Stimulated activated CD8-positive, alpha-beta memory T cell treated with anti-CD3 and anti-CD28 coated beads, Interleukin-7, amount 100 ng/mL, for 48 hours (primary cell): ENCODE results near the gene OR2H1.

Experiments used
- DNase-seq, 2 donors: peaks; one replicate each; pipeline ENCODE4 v3.0.0-alpha.2; 2020; ENCODE audit warnings: low read depth in 1 of 2; ENCODE audit errors: extremely low read depth in 1 of 2

The OR2H1 gene

DNA sequence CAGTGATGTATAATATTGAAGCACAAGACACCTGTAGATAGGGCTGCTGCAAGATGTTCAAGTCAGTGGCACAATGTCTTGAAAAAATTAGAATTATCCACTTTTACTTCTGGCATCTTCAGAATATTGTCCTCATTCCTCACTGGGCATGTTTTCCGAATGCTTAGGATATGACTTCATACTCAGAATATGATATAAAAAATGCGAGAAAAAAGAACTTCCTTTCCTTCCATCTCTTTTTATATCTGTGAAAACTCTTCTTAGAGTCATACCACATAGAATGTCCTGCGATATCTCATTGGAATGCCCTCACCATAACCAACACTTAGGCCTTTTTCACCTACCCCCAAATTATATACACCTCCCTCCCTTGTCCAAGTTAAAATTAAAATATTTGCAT is 26.2 kb downstream of the OR2H1 start:
- DNase-seq = no peak

GRCh38 chr6:29483735-29484134 is 26.8 kb downstream of the OR2H1 start:
- DNase-seq = no peak

DNA sequence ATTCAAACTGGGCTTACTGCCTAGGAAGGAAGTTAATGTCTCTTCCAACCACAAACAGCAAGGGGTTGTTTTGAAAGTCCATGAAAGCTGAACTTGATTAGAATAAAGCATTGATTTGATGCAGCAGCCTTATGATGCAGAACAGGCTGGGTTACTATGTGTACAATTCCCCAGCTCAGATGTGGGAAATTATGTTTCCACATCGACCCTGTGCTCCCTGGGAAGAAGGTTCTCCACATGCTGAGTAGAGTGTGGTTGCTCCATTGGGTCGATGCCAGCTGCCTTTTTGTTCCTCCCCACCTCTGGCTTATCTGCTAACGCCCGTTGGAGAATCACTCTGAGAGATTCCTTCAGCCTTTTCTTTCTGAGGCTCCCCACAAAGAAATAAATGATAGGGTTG is 29.6 kb downstream of the OR2H1 start:
- DNase-seq = no peak

DNA sequence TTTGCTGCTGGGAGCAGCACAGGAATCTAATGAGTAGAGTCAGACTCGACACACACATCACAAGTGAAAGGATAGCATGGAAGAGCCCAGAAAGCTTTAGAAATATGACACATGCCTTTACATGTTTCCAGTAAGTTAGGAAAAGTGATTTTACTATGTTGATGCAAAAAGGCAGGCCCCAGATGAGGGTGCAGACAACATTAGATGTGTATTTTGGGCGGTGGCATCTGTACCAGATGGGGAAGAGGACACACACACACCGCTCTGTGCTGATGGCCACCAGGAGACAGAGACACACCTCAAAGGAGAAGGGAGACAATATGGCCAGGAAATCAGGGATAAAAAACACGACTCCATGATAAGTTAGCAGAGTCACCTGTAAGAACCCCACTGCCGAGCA is 30.2 kb downstream of the OR2H1 start:
- no peak for DNase-seq

DNA sequence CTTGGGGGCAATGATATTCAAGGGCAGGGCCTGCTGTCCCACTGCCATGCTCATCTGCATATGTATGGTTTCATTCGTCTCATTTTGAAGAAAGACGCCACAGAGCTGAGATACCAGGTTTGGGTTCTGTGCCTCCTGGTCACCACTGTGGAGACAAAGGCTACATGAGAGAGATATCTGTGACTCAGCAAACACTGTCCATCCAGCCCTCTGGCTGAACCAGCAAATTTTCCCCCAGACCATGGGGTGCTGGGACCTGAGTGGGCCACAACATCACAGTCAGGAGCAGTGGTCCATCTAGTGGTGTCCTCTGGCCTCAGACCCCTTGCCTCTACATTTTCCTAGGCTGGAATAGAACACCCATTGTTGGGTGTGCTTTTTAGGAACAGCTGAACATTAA is 30.7 kb downstream of the OR2H1 start, which contains the start of gene MAS1L:
MAS1L (minus strand) TSS at position 297 of the 400 bp plus-strand sequence; CDS start at position 243, 54 bp downstream.
- DNase-seq = no peak

DNA sequence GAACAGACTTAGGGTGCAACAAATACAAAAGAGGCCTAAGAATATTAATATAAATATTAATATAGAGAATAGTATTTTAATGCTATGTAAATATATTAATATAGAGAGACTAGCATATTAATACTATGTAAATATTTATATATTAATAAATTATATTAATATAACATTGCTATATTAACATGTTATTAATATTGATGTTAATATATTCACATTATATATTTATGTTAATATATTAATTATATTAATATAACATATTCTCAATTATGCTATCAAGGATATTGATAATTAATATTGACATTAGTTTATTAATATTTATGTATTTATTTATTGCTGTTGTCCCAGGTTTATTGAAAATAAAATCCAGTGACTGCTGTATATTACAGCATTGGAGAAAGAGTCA is 31.9 kb downstream of the OR2H1 start:
- no peak for DNase-seq

DNA sequence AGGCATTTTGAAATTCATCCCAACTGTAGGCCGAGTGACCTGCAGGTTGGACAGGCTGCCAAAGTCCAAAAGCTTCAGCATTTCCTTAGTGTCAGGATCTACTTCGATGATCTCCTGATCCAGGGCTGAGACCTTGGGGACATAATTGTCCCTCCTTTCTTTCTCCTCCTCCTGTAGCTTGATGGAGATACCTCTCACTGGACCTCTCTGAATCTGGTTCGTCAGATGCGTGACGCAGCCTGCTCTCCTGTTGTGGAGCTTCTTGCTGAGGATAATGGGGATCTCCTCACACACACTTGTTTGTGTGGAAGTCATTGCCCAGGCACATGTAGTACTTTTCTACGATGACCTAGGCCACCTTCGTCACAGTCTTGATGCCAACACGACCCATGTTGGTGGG is 32.3 kb downstream of the OR2H1 start:
- no peak for DNase-seq

DNA sequence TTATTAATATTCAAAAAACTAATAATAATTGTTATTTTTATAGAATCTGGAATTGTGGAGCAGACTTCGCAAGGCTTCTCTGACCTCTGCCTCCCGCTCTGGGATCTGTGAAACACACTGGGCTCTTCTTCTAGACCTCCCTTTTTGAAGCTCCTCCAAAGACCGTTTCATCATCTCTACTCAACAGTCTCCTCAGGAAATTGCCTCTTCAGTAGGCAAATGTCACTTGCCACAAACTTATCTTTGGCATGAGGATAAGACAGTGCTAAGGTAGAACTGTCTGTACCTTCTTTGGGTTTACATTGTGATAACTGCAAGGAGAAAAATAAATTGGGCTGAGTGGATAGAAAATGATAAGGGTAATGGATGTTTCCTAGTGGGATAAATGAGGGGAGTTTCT is 33.1 kb downstream of the OR2H1 start:
- DNase-seq = no peak

DNA sequence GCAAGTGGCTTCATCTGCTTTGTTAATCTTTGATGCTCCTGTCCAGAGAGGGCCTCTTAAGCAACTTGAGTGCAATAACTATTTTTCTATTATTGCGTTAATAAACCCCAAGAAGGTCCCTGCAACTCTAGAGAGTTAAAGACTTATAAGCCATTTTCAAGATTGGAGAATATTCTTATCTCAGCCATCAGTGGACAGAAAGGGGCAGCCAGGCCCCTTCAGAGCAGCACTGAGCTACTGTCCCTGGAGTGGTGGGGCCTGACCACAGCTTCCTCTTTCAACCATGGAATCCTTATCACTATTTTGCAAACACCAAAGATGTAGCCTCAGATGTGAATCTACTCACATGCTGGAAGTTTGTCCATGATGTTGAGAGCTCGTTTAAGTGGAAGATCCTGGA is 33.6 kb downstream of the OR2H1 start:
- no peak for DNase-seq

GRCh38 chr6:29491574-29491973 is 34.6 kb downstream of the OR2H1 start:
- no peak for DNase-seq

DNA sequence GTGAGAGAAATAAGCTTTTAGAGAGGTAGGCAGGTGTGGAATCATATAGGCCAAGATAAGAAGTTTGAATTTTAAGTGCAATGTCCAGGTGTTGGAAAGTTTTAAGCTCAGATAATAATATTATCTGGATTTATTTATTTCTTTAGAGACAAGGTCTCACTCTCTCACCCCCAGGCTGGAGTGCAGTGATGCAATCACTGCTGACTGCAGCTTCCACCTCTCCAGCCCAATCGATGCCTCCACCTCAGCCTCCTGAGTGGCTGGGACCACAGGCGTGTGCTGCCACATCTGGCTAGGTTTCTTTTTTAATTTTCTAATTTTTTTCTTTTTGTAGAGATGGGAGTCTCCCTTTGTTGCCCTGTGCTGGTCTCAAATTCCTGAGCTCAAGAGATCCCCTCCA is 36.3 kb downstream of the OR2H1 start:
- no peak for DNase-seq

GRCh38 chr6:29494131-29494530 is 37.2 kb downstream of the OR2H1 start:
- no peak for DNase-seq

GRCh38 chr6:29495571-29495970 is 38.6 kb downstream of the OR2H1 start:
- DNase-seq = no peak

DNA sequence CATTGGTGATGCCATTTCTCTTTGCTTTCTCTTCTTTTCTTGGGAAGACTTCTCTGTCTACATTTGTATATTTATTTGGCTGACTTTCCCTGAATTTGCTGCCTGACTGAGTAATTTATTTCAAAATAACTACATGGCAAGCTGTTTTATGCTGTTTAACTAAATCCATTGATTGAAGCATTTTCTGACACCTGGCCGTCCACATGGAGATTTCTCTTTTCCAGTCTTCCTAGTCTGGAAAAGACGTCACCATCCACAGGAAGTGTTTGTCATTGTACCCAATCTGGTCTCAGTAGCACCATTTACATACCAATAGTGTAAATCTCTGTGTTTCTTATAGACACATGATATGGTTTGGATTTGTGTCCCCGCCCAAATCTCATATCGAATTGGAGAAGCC is 40.0 kb downstream of the OR2H1 start:
- DNase-seq = no peak

DNA sequence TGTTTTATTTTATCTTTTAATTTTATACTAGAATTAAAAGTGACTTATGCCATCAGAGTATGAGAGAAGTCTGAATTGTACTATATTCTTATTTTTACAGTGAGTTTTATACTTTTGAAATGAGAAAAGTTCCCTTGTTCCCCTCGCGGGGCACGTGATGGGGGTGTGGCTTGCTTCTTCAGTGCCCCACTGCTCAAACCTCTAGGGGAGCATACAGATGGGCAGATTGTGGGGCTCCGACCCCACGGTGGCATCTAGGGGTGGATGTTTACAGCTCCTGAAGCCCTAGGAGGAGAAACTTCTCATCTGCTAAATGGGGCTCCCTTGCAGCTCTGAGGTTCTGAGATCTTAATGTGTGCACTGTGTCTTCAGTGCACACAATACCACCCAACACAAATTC is 42.7 kb downstream of the OR2H1 start:
- no peak for DNase-seq

DNA sequence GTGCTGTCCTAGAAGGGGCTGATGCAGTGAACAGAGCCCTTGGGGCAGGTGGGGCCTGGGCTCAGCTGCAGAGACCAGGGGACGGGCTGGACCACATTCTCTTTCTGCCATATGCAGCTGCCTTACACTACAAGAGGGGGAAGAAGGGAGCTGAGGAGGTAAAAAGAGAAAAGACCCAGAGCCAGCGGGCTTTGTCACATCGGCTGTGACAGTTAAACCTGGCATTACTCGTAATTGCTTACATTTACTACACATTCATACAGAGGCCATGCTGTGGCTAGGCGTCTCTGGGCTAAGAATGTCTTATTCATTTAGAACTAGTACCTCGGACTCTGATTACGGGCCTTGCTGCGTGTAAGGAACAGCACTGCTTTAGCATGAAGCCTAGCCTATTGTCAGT is 43.6 kb downstream of the OR2H1 start:
- no peak for DNase-seq

DNA sequence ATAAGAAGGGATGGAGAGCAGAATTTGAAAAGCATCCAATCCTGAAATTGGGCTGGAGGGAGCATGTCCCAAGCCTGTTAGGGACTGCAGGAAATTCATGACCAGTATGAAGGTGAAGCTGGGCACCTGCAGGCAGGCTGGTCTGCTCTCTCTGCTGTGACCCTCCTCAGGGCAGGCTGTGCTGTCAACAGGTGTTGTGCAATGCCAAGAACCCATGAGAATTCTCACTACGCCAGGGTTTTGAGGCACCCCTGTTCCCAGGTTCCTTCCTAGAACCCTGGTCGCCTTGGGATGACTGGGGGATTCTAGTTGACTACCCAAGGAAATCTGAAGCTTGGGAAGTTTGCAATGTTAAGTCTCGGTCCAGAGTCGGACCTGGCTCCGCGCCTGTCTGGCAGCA is 44.2 kb downstream of the OR2H1 start:
- no peak for DNase-seq

DNA sequence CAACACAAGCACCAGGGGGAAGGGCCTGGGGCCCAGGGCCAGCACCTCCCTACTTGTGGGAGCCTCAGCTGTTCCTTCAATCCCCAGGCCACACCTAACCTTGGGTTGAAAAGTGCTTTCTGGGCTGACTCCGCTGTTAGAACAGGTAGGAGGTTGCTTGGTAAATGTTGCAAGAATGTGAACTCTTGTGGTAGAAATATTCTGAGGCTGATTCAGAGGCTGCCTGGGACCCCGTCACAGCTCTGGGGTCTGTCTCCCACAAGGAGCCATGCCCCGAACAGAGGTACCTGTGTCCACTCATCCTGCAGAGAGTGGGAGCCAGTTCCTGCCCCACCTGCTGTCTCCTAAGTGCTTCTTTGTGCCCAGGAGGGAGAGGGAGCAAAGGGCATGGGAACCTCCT is 45.2 kb downstream of the OR2H1 start:
- no peak for DNase-seq

DNA sequence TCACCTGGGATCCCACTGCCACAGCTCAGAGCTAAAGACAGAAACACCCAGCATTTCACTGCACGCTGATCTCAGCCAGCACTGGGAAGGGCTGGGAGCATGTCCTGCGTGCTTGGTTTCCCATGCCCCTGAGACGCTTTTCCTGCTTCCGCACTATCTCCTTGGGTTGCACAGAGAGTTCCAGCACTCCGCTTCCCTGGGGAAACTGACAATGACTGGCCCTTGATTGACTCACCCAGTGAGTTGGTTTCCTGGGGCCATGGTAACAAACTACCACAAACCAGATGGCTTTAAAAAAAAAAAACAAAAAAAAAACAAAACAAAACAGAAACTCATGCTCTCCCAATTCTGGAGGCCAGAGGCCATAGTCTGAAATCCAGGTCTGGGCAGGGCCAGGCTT is 45.6 kb downstream of the OR2H1 start:
- DNase-seq = no peak

DNA sequence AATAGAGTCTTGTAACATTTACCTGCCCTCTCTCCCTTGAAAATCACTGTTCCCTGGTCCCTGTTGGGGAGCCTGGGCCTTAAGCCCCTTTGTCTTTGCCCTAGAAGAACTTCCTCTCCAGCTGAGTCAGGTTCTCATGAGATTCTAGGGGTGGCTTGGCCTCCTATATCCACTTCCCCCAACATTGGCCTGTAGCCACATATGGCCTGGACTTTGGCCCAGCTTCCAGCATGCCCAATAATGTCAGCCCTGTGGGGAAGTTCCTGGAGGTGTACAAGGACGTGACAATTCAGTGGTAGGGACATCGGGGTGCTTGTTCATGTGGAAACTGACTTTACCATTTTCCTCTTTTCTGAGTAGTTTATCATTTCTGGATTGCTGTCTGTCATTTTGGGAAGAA is 48.0 kb downstream of the OR2H1 start:
- no peak for DNase-seq

DNA sequence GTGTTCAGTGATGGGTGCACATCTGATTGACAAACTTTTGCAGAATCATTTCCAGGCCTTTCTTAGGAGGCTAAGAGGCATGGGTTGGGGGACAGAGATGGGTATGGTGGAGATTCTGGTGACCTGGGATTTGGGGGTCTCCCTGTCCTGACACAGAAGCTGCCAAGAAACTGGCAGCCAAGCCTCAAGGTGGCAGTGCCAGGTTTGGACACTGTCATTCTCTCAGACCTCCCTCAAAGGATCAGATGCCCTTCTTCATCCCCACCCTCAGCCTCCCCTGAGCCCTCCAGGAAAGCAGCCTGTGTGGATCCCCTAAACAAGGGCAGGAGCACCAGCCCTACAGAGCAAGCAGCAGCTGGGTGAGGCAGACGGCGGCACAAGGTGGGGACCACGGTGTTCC is 48.9 kb downstream of the OR2H1 start:
- DNase-seq = no peak

DNA sequence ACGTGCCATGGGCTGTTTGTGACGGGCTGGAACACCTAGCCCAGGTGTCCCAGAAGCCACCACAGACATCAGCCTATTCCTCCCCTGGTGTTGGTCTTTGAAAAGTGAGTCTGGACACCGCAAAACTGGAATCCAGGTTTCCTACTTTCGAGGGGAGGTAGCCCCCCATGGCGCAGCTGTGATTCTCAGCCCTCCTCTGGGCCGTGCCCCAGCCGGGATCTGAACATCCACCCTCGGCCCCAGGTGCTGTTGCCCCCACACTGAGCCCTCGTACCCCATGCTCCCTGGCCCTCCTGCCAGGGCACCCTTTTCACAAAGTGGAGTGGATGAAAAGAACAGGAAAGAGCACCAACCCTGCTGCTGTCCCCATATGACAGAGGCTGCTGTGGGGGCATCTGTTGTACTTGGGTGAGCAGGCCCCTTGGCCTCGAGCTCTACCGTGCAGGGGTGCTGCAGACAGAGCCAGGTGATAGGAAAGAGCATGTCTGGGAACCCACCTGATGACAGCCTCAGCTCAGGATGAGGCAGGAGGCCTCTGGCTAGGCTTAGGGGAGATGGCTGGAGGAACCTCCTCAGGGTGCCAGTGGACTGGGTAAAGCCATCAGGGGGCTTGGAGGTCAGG is 49.6 kb downstream of the OR2H1 start:
- no peak for DNase-seq

- no peak for DNase-seq
These were observed 50.4 kb downstream of the OR2H1 start for GRCh38 chr6:29507319-29507718.
